HG03521 (cell line): Measurements from ENCODE around the gene HSPG2.

Experiments
- ATAC-seq: cut with Tn5 transposase; IDR thresholded peaks from one replicate; pipeline ENCODE4 v1.9.1; 2021; ENCODE audit warnings: mild to moderate bottlenecking, moderate library complexity; ENCODE audit not compliant: unreplicated experiment

Gene HSPG2

DNA sequence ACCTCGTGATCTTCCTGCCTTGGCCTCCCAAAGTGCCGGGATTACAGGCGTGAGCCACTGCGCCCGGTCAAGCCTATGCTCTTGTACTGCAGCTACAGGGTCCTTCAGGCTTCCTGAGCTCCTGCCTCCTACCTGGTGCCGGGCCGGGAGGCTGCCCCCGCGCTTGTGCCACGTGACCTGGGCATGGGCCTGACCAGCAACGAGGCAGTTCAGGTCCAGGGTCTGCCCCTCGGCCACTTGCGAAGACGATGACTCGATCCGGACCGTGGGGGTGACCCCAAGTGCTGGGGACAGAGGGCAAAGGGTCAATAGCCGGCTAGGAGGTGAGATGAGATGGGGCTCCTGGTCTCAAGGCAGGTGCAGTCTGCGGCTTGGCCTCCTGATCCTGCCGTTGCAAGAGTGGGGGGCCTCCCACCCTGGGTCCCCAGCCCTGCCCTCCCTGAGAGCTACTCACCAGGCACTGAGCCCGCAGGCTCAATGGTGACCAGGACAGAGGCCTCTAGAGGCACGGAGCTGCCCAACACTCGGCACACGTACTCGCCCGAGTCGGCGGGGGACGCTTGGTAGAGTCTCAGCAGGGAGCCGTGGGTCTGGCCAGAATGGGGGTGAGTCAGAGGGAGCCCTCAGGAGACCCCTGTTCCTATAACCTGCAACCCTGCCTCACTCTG is 87.1 kb downstream of the HSPG2 start:
- ATAC-seq, result no peak

DNA sequence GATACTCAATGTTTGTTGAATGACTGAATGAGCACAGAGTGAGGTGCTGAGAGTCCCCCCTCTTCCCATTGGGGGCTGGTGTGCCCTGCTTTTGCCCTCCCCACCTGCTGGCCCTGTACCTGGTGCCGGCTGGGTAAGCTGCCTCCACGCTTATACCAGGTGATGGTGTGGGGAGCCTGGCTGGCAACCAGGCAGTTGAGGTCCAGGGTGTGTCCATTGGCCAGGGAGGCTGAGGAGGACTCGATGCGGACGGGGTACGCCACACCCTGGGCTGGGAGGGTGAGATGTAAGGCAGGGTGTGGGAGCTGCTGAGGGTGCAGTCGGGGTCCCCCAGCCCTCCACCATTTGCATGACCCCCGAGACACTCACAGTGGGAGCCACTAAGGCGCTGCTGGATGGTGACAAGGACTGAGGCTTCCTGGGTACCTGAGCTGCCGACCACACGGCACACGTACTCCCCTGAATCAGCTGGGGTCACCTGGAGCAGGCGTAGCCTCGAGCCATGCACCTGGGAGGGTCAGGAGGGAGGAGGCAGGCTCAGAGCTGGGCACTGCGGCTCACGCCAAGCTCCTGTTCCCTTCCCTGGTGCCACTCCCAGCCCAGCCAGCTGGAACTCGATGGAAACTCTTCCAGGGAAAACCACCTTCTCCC is 88.5 kb downstream of the HSPG2 start:
- no peak for ATAC-seq

DNA sequence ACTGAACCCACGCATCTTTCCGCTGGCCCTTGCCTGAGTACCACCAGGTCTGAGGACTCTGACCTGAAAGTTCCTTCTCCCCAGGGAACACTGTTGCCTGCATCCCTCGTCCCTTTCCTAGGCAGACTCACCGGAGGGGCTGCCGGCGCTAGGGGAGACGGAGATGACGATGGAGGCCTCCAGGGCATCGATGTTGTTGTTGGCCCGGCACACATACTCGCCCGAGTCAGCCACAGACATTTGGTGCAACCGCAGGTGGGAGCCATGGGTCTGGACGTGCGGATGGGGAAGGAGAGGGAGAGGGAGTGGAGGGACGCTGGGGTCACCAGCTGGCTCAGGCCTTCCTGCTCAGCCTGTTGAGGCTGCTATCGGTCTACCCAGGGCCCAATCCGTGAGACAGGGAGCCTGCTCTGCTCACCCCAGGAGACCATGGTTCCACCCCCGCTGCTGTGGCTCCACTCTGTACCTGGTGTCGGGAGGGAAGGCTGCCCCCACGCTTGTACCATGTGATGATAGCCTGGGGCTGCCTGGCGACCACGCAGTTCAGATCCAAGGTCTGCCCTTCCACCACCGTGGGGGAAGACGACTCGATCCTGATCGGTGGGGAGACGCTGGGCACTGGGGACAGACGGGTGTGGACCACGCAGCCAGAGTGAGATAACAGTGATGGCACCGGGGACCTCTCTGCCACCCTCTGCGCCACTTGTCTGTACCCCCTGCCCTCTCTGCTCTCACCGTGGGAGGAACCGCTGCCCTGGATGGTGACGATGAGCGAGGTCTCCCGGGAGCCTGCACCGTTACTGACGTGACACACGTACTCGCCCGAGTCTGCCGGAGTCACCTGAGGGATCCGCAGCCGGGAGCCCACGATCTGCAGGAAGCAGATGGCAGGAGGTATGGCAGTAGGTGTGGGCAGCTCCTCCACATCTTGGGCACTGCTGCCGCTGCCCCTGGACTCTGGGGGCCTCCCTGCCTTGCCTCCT is 89.6 kb downstream of the HSPG2 start:
- no peak for ATAC-seq

DNA sequence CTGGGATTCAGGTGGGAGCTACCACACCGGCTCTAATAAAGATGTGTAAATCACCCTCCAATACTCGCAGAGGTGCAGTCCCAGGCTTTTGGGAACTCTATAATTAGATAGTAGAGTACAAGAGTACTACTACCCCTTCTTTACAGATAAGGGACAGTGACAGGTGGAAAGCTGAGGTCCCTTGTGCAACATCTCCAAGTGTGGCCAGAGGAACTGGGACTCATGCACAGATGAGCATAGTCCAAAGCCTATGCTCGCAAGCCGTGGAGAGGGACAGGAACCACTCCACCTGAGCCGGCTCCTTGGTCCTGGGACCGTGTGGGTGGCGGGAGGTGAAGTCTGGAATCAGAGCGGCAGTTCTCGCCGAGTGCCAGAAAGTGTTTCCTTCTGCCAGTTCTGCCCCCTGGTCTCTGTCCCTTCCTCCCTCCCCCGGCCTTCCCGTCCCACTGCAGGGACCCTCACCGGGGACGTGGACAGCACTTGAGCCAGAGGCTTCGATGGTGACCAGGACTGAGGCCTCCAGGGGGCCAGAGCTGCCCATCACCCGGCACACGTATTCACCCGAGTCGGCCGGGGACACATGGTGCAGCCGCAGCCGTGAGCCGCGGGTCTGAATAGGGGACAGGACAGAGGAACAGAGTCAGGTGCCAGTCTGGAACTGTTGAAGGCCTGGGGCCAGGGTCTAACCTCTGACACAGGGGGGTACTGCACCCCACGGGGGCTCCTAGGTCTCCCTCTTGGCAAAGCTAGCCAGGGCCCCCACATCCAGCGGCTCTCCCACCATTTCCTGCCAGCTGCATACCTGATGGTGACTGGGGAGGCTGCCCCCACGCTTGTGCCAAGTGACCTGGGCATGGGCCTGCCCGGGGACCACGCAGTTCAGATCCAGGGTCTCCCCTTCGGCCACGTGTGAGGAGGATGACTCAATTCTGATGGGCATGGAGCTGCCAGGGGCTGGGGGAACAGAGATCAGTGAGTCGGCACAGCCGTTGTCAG is 91.2 kb downstream of the HSPG2 start:
- ATAC-seq, result no peak

DNA sequence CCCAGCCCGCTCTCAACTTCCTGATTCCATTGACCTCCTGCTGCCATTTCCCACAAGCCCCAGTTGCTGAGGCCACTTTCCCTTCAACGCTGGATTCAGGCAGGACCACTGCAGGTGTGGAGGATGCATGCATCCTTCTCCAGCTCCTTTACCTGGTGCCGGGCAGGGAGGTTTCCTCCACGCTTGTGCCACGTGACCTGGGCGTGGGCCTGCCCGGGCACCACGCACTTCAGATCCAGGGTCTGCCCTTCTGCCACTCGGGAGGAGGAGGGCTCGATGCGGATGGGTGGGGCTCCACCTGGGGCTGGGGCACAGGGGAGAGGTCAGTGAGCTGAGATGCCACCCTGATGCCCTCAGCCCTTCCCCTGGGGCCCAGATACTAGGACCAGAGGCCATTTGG is 93.1 kb downstream of the HSPG2 start:
- ATAC-seq, result no peak

DNA sequence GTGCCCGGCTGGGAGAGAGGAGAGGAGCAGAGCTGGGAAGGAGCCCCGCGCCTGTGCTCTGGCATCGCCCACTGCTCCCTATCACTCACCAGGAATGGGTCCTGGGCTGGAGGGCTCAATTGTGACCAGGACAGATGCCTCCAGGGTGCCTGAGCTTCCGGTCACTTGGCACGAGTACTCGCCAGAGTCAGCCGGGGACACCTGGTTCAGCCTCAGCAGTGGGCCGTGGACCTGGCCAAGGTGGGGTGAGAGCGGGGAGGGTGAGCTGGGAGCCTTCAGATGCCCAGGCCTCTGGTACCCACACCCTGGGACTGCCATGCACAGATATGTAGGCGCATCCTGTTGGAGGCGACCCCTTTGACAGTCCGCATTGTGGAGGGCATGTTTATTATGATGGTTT is 93.9 kb downstream of the HSPG2 start:
- ATAC-seq, result no peak

DNA sequence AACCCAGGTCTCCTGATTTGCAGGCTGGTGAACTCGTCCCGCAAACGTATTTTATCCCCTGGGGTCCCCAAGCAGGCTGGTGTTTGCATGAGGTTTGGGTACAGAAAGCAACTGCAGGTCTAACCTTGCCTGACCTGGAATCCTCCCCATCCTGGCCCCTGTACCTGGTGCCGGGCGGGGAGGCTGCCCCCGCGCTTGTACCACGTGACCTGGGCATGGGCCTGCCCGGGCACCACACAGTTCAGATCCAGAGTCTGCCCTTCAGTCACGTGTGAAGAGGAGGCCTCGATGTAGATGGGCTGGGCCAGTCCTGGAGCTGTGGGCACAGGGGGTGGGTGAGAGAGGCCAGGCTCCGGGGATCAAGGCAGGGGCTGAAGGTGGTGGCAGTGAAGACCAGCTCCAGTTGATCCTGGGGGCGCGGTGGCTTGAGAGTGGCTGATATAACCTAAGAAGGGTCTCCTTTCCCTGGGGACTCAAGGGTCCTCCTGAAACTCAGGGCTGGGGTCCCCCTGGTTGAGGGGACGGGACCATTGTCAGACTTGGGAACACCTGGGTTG is 94.4 kb downstream of the HSPG2 start:
- ATAC-seq, result no peak

DNA sequence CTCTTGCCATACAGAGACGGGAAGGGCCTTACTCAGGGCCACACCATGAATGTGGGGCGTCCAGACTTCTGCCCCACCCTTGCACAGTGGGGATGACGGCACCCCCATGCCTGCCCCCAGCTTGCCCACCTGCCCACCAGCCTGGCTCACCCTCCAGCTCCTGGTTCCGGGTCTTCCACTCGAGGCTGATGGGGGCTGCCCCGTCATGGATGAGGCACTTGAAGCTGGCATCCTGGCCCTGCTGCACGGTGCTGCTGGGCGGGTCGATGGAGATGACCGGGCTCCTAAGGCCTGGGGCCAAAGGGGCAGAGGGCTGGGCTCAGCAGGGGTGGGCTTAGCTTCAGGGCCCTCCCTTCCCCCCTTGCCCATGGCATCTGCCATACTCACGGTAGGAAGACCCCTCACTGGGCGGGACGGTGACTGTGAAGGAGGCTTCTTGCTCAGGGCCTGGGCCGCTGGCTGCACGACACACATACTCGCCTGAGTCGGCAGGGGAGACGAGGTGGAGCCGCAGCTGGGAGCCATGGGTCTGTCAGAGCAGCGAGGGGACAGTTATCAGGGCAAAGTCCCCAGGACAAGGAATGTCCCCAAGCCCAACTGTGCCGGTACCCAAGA is 95.2 kb downstream of the HSPG2 start:
- ATAC-seq, result no peak

DNA sequence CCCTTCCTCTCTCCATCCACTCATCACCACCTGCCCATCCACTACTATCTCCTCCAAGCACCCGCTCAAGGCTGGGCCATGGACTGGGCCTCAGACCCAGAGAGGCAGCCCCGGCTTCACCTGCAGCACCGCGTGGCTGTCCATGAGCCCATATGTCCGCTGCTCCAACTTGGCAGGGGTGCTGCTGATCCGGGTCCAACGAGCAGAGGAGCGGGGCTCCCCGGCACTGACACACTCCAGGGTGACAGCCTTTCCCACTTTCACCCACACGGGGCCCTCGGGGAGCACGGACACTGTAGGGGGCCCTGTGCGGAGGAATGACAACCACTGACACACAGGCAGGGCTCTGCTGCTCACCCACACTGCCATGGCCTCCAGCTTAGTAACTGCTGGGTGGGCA is 96.1 kb downstream of the HSPG2 start:
- ATAC-seq, result no peak

DNA sequence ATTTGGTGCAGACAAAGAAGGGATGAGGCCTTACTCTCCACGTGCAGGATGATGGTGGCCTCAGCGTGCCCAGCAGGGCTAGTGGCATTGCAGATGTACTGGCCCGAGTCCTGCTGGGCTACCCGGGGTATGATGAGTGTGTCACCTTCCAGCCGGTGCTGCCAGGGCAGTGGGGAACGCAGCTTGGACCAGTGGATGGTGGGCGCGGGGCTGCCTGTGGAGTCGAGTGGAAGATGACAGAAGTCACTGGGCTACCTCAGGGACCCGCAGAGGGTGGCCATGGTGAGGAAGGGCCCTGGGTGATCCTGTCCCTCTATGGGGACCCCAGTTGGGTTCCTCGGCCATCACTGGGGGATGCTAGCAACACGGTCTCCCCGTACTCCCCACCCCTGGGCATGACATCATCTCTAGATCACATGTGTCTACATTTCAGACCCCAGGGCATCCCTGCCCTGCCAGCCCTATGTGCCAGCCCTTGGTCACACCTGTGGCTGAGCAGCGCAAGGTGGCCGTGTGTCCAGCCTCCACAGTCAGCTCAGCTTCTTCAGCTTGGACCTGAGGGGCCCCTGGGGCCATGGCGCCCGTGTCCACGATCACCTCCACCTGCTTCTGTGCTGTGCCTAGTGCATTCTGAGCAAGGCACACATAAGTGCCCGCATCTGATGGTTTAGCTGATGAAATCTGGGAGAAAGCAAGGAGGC is 97.6 kb downstream of the HSPG2 start:
- no peak for ATAC-seq

DNA sequence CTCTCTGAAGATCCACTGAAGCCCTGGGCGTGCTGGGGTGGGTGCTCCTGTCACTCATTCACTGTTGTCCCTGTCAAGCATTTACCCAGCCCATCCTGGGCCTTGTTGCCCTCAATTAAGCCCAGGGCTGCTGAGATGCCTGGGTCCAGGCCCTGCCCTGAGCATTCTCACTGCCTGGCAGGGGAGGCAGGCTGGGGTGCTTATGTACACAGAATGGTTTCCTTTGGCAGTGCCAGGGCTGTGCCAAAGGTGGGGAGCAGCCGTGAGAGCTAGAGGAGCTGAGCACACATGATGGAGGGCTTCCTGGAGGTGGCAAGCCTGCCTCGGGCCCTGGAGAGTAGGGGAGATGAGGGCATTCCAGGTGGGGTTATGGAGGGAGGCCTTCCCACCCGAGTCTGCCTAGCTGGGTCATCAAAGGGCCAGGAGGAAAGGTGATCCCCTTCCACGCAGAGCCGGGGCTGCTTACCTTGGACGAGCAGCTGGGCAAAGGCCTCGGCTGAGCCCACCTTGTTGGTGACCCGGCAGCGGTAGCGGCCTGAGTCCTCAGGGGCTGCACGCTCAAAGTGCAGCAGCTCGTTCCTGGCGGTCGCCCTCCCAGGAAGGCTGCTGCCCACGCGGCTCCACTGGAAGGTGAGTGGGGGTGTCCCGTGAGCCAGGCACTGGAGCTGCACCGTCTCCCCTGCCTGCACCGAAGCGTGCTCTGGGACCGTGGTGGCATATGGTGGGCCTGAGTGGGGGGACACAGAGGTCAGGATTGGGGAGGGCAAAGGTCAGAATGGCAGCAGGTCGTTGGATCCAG is 98.6 kb downstream of the HSPG2 start:
- ATAC-seq, result no peak

DNA sequence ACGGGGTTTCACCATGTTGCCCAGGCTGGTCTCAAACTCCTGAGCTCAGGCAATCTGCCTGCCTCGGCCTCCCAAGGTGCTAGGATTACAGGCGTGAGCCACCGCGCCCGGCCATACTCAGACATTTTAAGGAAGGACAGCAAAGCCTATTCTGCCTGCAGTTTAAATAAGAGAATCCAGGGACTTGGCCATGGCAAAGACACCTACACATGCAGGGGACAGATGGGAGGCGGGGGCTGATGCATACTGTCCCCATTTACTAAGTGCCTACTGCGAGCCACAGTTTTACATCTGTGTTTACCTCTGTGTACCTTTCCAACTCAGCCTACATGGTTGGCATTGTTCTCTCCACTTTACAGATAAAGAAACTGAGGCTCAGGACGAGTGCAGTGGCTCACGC is 99.6 kb downstream of the HSPG2 start:
- ATAC-seq, result no peak

DNA sequence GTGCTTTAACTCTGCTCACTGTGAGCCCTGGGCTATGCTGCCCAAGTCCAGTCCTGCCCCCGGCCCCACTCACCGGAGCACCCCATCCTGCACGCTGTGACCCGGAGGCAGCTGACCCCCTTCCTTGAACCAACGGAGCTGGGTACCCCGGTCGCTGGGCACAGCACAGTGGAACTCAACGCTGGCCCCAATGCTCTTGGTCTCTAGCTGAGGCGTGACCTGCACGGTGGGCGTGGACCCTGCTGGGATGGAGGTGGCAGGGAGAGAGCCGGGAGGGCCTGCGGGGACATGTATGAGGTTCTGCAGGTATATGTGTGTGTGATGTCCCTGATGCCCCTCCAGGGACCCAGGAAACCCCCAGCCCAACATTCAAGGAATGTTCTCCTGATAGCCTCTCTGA is 100.4 kb downstream of the HSPG2 start:
- ATAC-seq, result no peak

DNA sequence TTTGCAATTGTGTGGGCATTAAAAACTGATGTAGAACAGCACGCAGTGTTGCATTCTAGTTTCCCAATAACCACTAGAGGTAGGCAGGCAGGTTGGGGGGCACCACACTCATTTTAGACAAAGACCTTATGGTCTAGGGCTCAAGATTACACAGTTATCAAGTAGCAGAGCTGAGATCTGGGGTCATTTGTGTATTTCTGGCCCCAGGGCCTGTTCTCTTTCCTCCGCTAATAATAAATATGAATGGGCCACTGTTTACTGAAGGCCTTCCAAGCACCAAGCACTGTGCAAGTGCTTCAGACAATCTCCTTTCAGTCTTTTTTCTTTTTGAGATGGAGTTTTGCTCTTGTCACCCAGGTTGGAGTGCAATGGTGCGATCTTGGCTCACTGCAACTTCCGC is 101.1 kb downstream of the HSPG2 start:
- ATAC-seq, result no peak

DNA sequence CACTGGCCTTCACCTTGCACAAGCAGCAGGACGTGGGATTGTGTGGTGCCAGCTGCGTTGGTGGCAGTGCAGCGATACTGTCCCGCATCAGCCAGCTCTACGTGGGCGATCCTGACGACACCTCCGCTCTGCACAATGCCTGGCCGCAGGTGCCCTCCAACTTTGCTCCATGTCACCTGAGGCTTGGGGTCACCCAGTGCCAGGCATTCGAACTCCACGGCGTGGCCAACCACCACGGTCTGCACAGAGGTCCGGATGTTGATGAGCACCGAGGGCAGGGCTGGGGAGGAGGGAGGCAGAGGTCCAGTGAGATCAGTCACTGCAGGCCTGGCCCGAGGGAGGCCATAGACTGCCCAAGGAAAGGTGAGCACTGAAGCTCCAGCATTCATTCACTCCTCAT is 102.4 kb downstream of the HSPG2 start:
- ATAC-seq, result no peak

DNA sequence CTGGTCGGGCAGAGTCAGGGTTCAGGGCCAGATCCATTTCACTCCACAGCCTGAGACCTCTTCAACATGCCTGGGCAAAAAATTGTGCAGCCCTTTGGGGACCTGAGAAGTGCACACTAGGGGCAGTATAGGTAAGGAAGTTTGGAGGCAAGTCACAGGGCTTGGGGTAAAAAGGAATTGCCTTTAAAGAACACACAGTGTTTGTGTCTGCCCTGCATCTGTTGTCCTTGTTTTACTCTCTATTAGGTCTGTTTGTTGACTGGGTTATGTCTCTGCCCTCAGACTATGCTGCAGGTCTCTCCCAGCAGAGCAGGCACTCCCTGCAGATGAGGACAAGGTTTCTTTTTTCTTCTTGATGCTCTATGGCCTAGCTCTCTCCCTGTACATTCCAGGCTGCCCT is 103.0 kb downstream of the HSPG2 start:
- no peak for ATAC-seq

DNA sequence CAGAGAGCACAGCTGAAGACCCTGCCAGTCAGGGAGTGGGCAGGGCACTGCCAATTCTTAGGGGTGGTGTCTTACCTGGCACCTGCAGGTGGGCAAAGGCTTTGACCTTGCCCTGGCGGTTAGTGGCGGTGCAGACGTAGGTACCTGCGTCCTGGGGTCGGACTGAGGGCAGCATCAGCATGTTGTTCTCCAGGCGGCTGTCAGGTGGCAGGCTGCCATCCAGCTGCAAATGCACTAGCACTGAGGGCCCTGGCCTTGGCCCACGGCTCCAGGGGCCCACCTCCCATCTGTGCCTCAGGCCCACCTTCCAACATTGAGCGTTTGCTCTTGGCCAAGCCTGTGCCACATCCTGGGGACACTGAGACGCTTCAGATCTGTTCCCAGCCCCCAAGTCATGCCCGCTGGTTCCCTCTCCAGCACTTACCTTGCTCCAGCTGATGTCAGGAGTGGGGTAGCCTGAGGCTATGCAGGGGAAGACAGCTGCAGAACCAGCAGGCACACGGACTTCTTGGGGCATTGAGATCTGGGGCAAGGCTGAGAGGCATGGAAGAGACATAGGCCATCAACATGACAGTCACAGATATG is 103.6 kb downstream of the HSPG2 start:
- ATAC-seq, result no peak

DNA sequence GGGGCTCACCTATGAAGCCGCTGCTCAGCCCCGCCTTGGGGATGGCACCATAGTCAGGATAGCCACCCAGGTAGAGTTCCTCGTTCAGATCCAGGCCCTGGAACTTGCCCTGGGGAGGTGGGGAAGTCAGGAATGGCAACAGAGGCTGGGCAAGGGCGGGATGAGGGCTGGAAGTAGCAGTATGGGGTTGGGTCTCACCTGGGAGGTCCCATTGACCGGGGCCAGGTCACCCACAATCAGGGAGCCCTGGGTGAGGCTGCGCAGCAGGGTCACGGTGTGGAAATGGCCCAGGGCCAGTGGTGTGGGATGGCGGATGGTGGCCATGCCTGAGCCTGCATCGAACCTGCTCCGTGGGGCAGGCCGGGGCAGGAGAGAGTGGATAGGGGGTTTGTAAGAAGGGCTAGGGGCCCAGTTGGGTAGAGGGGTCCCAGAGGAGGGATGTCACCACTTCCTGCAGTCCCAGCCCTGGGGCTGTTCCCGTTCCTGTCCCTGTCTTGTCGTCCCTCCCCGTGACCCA is 105.6 kb downstream of the HSPG2 start:
- ATAC-seq, result no peak
